Measurements from ENCODE around the gene SH3RF3.

Gene SH3RF3

DNA sequence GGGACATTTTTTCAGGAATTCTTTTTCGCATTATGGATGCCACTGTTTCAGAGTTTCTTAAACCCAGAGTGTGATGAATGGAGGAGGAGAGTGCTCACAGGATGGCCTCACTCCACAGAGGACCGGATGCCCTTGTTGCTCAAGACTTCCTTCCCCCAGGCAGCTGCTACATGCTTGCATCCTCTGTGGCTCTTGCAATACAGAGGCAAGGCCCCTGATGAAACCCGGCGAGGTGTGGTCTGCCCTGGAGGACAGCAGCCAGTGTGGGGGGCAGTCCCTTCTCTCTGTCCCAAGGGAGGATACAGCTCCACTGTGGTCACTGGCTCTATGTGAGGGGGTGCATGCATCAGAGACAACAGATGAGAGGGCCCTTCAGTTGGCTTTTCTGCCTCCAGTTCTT lies 109.6 kb downstream of the SH3RF3 start:
- no peak overlapping the region for H3K4me3 ChIP-seq (ENCODE audit: low read depth, low read length)
- TF ChIP-seq, protein P1, sequence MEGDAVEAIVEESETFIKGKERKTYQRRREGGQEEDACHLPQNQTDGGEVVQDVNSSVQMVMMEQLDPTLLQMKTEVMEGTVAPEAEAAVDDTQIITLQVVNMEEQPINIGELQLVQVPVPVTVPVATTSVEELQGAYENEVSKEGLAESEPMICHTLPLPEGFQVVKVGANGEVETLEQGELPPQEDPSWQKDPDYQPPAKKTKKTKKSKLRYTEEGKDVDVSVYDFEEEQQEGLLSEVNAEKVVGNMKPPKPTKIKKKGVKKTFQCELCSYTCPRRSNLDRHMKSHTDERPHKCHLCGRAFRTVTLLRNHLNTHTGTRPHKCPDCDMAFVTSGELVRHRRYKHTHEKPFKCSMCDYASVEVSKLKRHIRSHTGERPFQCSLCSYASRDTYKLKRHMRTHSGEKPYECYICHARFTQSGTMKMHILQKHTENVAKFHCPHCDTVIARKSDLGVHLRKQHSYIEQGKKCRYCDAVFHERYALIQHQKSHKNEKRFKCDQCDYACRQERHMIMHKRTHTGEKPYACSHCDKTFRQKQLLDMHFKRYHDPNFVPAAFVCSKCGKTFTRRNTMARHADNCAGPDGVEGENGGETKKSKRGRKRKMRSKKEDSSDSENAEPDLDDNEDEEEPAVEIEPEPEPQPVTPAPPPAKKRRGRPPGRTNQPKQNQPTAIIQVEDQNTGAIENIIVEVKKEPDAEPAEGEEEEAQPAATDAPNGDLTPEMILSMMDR (IDR thresholded peaks at IDR 0.05; ENCODE audit: borderline replicate concordance, insufficient read depth, low read depth, low read length): no peak

DNA sequence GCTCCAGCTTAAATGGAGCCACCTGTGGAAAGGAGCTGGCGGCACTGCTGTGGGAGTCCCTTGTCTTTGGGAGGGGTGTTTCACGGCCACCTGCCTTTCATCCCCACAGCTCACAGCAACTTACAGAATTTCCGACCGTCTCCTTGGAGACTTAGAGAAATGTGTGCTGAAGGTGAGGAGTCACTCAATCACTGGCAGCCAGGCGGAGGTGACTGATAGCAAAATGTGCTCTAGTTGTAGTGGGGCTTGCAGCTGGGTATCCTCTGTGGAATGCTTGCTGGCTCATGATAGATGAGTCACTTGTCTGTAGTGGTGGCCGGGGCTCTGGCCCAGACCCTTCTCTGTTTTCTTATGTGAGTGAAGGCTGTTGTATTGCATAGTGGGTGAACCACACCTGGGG lies 110.7 kb downstream of the SH3RF3 start:
- TF ChIP-seq, protein P1 (IDR thresholded peaks at IDR 0.05; ENCODE audit: borderline replicate concordance, insufficient read depth, low read depth, low read length): no peak
- H3K4me3 ChIP-seq (ENCODE audit: low read depth, low read length): no peak overlapping the region

DNA sequence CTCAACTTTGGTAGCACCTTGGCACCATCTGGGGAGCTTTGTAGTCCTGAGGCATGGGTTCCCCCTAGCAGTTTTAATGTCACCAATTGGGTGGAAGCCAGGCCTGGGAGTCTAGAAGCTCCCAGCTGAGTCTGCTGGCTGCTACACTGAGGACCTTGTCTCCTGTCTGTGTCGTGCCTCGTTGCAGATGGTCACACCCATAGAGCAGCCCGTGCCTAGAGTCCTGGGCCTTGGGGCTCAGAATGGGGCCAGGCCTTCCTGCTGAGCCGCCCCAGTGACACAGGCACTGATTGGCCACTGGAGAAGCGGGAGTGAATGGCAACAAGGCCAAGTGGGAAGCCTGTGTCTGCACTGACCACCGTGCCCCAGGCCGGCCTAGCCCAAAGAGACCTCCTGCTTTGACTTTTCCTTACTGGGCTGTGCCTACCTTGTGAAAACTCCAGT lies 113.2 kb downstream of the SH3RF3 start:
- no peak overlapping the region for H3K4me3 ChIP-seq (ENCODE audit: low read depth, low read length)
- TF ChIP-seq, protein P1 (IDR thresholded peaks at IDR 0.05; ENCODE audit: borderline replicate concordance, insufficient read depth, low read depth, low read length): no peak

DNA sequence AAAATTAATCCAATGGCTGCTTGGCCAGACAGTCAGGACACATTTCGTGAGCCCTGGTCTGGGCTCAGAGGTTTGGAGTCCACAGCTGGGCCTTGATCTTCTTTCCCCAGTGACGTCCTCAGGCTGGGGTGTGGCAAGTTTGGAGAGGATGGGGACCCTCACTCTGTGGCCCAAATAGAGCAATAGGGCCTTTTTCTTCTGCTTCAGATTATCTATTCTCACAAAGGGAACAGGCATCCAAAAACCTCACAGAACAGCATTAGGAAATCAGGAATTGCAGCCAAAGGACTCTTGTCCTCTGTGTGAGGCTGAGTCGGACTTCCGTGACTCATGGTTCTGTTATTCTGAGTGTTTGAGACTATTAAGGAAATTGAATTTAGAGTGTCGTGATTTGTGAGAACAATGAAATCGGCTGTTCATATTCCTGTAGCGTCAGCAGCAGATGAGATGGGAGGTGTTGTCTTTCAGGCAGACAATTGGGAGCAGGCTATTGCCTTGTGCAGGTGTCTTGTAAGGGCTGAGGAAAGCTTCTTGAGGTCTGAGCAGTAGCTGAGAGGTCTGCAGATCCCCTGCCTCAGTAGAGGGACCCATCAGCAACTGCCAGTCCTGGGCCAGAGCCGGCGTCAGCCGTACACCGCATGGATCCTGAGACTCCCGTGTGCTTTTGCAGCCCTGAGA lies 113.8 kb downstream of the SH3RF3 start:
- TF ChIP-seq, protein P1 (IDR thresholded peaks at IDR 0.05; ENCODE audit: borderline replicate concordance, insufficient read depth, low read depth, low read length): no peak

DNA sequence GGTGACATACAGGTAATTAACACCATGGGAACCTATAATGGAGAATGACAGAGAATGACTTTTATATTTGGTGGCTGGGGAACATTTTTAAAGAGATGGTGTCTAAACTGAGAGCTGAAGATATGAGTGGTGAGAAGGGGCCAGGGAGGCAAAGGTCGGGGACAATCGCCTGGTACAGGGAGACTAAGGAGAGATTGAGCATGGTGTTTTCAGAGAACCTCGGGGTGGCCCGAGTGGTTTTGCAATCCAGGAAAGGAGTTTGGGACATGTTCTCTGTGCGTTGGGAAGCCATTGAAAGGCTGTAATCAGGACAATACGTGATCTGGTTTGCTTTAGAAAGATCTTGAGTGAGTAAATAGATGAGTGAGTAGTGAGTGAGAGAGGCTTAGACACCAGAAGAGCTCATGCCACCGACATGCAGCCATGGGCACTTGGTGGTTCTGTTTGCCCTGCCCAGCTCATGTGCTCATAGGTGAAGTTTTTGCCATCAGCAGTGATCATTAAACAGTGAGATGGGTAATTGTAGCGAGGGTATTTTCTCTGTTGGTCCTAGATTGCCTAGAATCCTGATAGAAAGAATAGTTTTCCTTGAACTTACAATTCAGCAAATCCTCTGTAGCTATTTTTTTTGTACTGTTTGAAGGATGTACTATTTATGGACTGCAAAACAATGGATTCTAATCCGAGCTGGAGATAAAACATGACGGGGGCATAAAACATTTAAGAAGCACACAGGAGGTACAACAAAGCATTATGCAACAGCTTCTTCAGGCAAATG lies 114.7 kb downstream of the SH3RF3 start:
- H3K4me3 ChIP-seq (ENCODE audit: low read depth, low read length): no peak overlapping the region
- TF ChIP-seq, protein P1 (IDR thresholded peaks at IDR 0.05; ENCODE audit: borderline replicate concordance, insufficient read depth, low read depth, low read length): no peak

More for the DNA sequence above, 113.8 kb downstream of the SH3RF3 start:
- H3K4me3 ChIP-seq (ENCODE audit: low read depth, low read length): no peak overlapping the region

DNA sequence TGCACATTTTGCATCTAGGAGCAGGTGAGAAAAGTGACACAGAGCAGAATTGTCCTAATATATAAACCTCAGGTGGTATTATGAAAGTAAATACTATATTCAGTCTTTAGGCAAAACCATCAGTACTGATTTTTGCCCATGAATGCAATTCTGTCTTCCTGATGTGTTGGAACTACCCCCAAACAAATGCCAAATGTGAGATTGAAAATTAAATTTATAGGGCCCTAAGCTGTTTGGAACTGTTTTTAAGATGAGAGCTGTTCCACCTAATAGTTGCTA lies 115.2 kb downstream of the SH3RF3 start:
- no peak overlapping the region for H3K4me3 ChIP-seq (ENCODE audit: low read depth, low read length)
- TF ChIP-seq, protein P1 (IDR thresholded peaks at IDR 0.05; ENCODE audit: borderline replicate concordance, insufficient read depth, low read depth, low read length): no peak
